Measurements from ENCODE around the gene ACOX3. TPM values are rescaled to one million over a fixed set of nuclear protein-coding genes. Genes with fewer than 3 reads are reported as not detected.
"Not testable (repeated sequence)": the region's sequence is repeated elsewhere in the genome, so short reads cannot be mapped to it uniquely, and the experiment has no call there.

Gene ACOX3
- total and polyA plus RNA-seq, 8 donors, result 13.5 to 45.5 (median 32.8) TPM

GRCh38 chr4:8406887-8407286 lies 33.6 kb downstream of the ACOX3 start:
- H3K27ac ChIP-seq, H3K9me3 ChIP-seq, H3K4me3 ChIP-seq, H3K27me3 ChIP-seq: not testable (repeated sequence)
- peak in 1 of 2 donors; percentile 62 for DNase-seq
- peak in 4 of 7 experiments; percentile 12 to 53 (median 28) for TF ChIP-seq CTCF (IDR thresholded peaks at IDR 0.05)
- Histone ChIP-seq H3K4me1 (peaks cover 14 to 52% (median 24%) of the 10 kb centered on the region in 4 donors), H3K36me3 (peaks cover 22 to 85% (median 77%) of the 10 kb centered on the region in 4 donors)
- intact Hi-C loops (cut with DNase I; ENCODE audit: low total_unique reads), result loop anchor here (5.0 kb wide), 1 partner anchor 165 kb away; no protein-coding TSS in a partner anchor
- WGBS, 5 donors, result 65 to 86% (median 83%) methylated on average over 6 to 7 of the region's 7 CpGs

GRCh38 chr4:8405516-8405875 lies 35.0 kb downstream of the ACOX3 start:
- H3K27ac ChIP-seq, result no peak overlapping the region
- no peak overlapping the region for H3K4me3 ChIP-seq
- no peaks in the 10 kb centered on the region for H3K9me3 ChIP-seq
- 85 to 95% (median 93%) methylated on average over 6 to 9 of the region's 9 CpGs for WGBS, 5 donors
- H3K27me3 ChIP-seq, result no peaks in the 10 kb centered on the region
- H3K36me3 ChIP-seq, result peaks cover 22 to 82% (median 71%) of the 10 kb centered on the region in 4 donors
- TF ChIP-seq EP300 (IDR thresholded peaks at IDR 0.05) (no peak), CTCF (IDR thresholded peaks at IDR 0.05) (no peak), POLR2A (IDR thresholded peaks at IDR 0.05) (no peak), POLR2AphosphoS5 (IDR thresholded peaks at IDR 0.05) (no peak)
- DNase-seq, result no peak
- H3K4me1 ChIP-seq, result peaks cover 14 to 54% (median 23%) of the 10 kb centered on the region in 4 donors
- intact Hi-C loops (cut with DNase I; ENCODE audit: low total_unique reads), result loop anchor here (5.0 kb wide), 1 partner anchor 163 kb away; no protein-coding TSS in a partner anchor

- Histone ChIP-seq H3K27ac (no peak overlapping the region), H3K4me3 (no peak overlapping the region), H3K9me3 (no peaks in the 10 kb centered on the region), H3K36me3 (peaks cover 22 to 82% (median 71%) of the 10 kb centered on the region in 4 donors), H3K27me3 (no peaks in the 10 kb centered on the region), H3K4me1 (peaks cover 10 to 49% (median 19%) of the 10 kb centered on the region in 4 donors)
- TF ChIP-seq POLR2A (IDR thresholded peaks at IDR 0.05) (no peak), POLR2AphosphoS5 (IDR thresholded peaks at IDR 0.05) (no peak), CTCF (IDR thresholded peaks at IDR 0.05) (no peak), EP300 (IDR thresholded peaks at IDR 0.05) (no peak)
- intact Hi-C loops (cut with DNase I; ENCODE audit: low total_unique reads), result loop anchor here (5.0 kb wide), 1 partner anchor 163 kb away; no protein-coding TSS in a partner anchor
- DNase-seq, result no peak
- WGBS, 5 donors, result 73 to 86% (median 76%) methylated on average over 12 to 14 of the region's 14 CpGs
Observed at GRCh38 chr4:8404791-8405515, 35.6 kb downstream of the ACOX3 start.

- 84 to 89% (median 86%) methylated on average over 13 of the region's 13 CpGs for WGBS, 5 donors
- intact Hi-C loops (cut with DNase I; ENCODE audit: low total_unique reads), result no loop called here
- DNase-seq, result no peak
- TF ChIP-seq POLR2A (IDR thresholded peaks at IDR 0.05) (no peak), EP300 (IDR thresholded peaks at IDR 0.05) (no peak), POLR2AphosphoS5 (IDR thresholded peaks at IDR 0.05) (no peak), CTCF (IDR thresholded peaks at IDR 0.05) (no peak)
- peaks cover 3 to 39% (median 10%) of the 10 kb centered on the region in 4 donors for H3K4me1 ChIP-seq
- no peaks in the 10 kb centered on the region for H3K27me3 ChIP-seq
- peaks cover 22 to 82% (median 71%) of the 10 kb centered on the region in 4 donors for H3K36me3 ChIP-seq
- H3K27ac ChIP-seq, result peak overlapping the region in 1 of 5 donors; percentile 9
- H3K9me3 ChIP-seq, result no peaks in the 10 kb centered on the region
- no peak overlapping the region for H3K4me3 ChIP-seq
Observed at GRCh38 chr4:8403976-8404375, 36.5 kb downstream of the ACOX3 start.

Measured in stomach (tissue), 9 donors.